Lower lobe of right lung (tissue), 2 donors: Measurements from ENCODE around the gene GALNTL6. TPM values are rescaled to one million over a fixed set of nuclear protein-coding genes. Genes with fewer than 3 reads are reported as not detected.
A peak's percentile ranks its signal among the peaks of the same experiment; 100 is the strongest.

Experiments
- ATAC-seq, 2 donors: fragments of 200-7000 bp; cut with Tn5 transposase; one replicate each; pipeline ENCODE4 v1.9.1; 2020 to 2022; ENCODE audit warnings: mild to moderate bottlenecking in 2 of 2, moderate library complexity in 2 of 2
- DNase-seq: peaks from one replicate; pipeline ENCODE4 v3.0.0-alpha.2; 2020
- H3K27ac ChIP-seq: fragments of 200-600 bp; one replicate; pipeline ENCODE4 v1.8.0; 2022
- H3K27me3 ChIP-seq: fragments of 200-600 bp; one replicate; pipeline ENCODE4 v1.8.0; 2022; ENCODE audit warnings: low read depth
- H3K36me3 ChIP-seq: fragments of 200-600 bp; one replicate; pipeline ENCODE4 v1.8.0; 2022; ENCODE audit warnings: mild to moderate bottlenecking
- H3K4me1 ChIP-seq: fragments of 200-600 bp; one replicate; pipeline ENCODE4 v1.8.0; 2022
- H3K4me3 ChIP-seq: fragments of 200-600 bp; one replicate; pipeline ENCODE4 v1.8.0; 2022; ENCODE audit warnings: mild to moderate bottlenecking
- H3K9me3 ChIP-seq: fragments of 200-600 bp; one replicate; pipeline ENCODE4 v1.8.0; 2022
- CTCF ChIP-seq: fragments of 200-600 bp; IDR thresholded peaks from one replicate; pipeline ENCODE4 v1.8.0; 2022; ENCODE audit warnings: antibody characterized with exemption, mild to moderate bottlenecking
- intact Hi-C: fragments of 100-400 bp; cut with DNase I; formaldehyde crosslinking; loops from one replicate; pipeline ENCODE4 v1.11.0; 2022
- long read RNA-seq: library from polyadenylated mRNA; unstranded; transcript quantifications from one replicate; pipeline ENCODE4 v2.0.0, GENCODE V29; 2021
- total RNA-seq: library from RNA; stranded (reverse); fragmentation: NEBNext Ultra II Directional; extraction: Animal tissue kit (Norgen Biotek cat#: 25700); gene quantifications from one replicate; pipeline ENCODE4 v1.2.1, GENCODE V29; 2021
- donor health status: DM: no; HTN: yes; CAD: no; lungs with severe emphysema.

Gene GALNTL6
- not detected for total RNA-seq
- long read RNA-seq, partial matches to known transcripts, result 0 of 5 reads
- long read RNA-seq, other reads (novel, unspliced or antisense), result 5 of 5 reads

- intact Hi-C loops, result no loop called here
- peak within 1 kb of the TSS; percentile 43 for H3K4me3 ChIP-seq
- no peak for TF ChIP-seq CTCF
- peak; percentile 58 to 65 for ATAC-seq
- peaks cover 23% of the 10 kb centered on the region for H3K27me3 ChIP-seq
- H3K9me3 ChIP-seq, result no peaks in the 10 kb centered on the region
- peak; percentile 41 for DNase-seq
- H3K27ac ChIP-seq, result no peak within 1 kb of the TSS
- no peaks in the 10 kb centered on the region for H3K36me3 ChIP-seq
- H3K4me1 ChIP-seq, result peaks cover 16% of the 10 kb centered on the region
Observed at GRCh38 chr4:171812665-171813525, at the start of gene GALNTL6. GALNTL6 (plus strand) TSS chr4:171813404.

- Histone ChIP-seq H3K4me3 (no peak overlapping the region), H3K9me3 (no peaks in the 10 kb centered on the region), H3K27me3 (no peaks in the 10 kb centered on the region), H3K36me3 (no peaks in the 10 kb centered on the region), H3K4me1 (no peaks in the 10 kb centered on the region), H3K27ac (no peak overlapping the region)
- ATAC-seq, result peak; percentile 39 to 60
- TF ChIP-seq CTCF, result no peak
- intact Hi-C loops, result no loop called here
- no peak for DNase-seq
Observed at GRCh38 chr4:171765514-171765913, 47.7 kb upstream of the GALNTL6 start.

- no peak overlapping the region for H3K27ac ChIP-seq
- H3K9me3 ChIP-seq, result no peaks in the 10 kb centered on the region
- intact Hi-C loops, result no loop called here
Observed at GRCh38 chr4:171774642-171775190, 38.5 kb upstream of the GALNTL6 start.

GRCh38 chr4:171779301-171779700 lies 33.9 kb upstream of the GALNTL6 start:
- no peak overlapping the region for H3K27ac ChIP-seq
- no peak overlapping the region for H3K4me3 ChIP-seq
- no peaks in the 10 kb centered on the region for H3K36me3 ChIP-seq
- no peaks in the 10 kb centered on the region for H3K9me3 ChIP-seq
- ATAC-seq (no peak), DNase-seq (no peak)
- no peaks in the 10 kb centered on the region for H3K4me1 ChIP-seq
- H3K27me3 ChIP-seq, result no peaks in the 10 kb centered on the region
- no peak for TF ChIP-seq CTCF
- intact Hi-C loops, result no loop called here

More at GRCh38 chr4:171774642-171775190, 38.5 kb upstream of the GALNTL6 start:
- Histone ChIP-seq H3K36me3 (no peaks in the 10 kb centered on the region), H3K4me1 (no peaks in the 10 kb centered on the region), H3K4me3 (no peak overlapping the region), H3K27me3 (no peaks in the 10 kb centered on the region)
- no peak for TF ChIP-seq CTCF
- DNase-seq, result no peak
- no peak for ATAC-seq

GRCh38 chr4:171785388-171785787 lies 27.8 kb upstream of the GALNTL6 start:
- Histone ChIP-seq H3K4me1 (no peaks in the 10 kb centered on the region), H3K27me3 (no peaks in the 10 kb centered on the region), H3K9me3 (no peaks in the 10 kb centered on the region), H3K27ac (no peak overlapping the region), H3K4me3 (no peak overlapping the region), H3K36me3 (no peaks in the 10 kb centered on the region)
- TF ChIP-seq CTCF, result no peak
- DNase-seq, result no peak
- intact Hi-C loops, result no loop called here
- ATAC-seq, result no peak
